ENCODE data around the gene XKR7. TPM values are rescaled to one million over a fixed set of nuclear protein-coding genes. Genes with fewer than 3 reads are reported as not detected.

The XKR7 gene
- total RNA-seq, 1 experiment from 2014 or later, result not detected

GRCh38 chr20:32012159-32012688 is 44.3 kb downstream of the XKR7 start:
- Histone ChIP-seq H2AFZ (ENCODE audit: low read length) (no peak overlapping the region), H3K9me3 (ENCODE audit: low read length) (no peaks in the 10 kb centered on the region), H3K4me1 (ENCODE audit: insufficient read depth, low read length) (no peaks in the 10 kb centered on the region), H3K9ac (ENCODE audit: low read length) (no peak overlapping the region), H3K9me2 (replicated peaks; ENCODE audit: low read length) (no peaks in the 10 kb centered on the region), H4K20me1 (ENCODE audit: low read length) (no peaks in the 10 kb centered on the region), H3K36me3 (ENCODE audit: low read depth, low read length) (no peaks in the 10 kb centered on the region), H3K27me3 (ENCODE audit: low read length) (peaks cover 35% of the 10 kb centered on the region), H3K4me2 (ENCODE audit: low read length) (no peak overlapping the region), H3F3A (ENCODE audit: low read length, unreplicated experiment) (no peaks in the 10 kb centered on the region), H3K4me3 (ENCODE audit: low read length) (no peak overlapping the region), H3K27ac (ENCODE audit: low read length) (no peak overlapping the region), H3K79me2 (ENCODE audit: low read length) (no peaks in the 10 kb centered on the region)
- intact Hi-C loops (cut with micrococcal nuclease), result no loop called here
- TF ChIP-seq EZH2phosphoT487 (IDR thresholded peaks at IDR 0.05; ENCODE audit: borderline replicate concordance, low read length), result no peak
- TF ChIP-seq, protein P1, sequence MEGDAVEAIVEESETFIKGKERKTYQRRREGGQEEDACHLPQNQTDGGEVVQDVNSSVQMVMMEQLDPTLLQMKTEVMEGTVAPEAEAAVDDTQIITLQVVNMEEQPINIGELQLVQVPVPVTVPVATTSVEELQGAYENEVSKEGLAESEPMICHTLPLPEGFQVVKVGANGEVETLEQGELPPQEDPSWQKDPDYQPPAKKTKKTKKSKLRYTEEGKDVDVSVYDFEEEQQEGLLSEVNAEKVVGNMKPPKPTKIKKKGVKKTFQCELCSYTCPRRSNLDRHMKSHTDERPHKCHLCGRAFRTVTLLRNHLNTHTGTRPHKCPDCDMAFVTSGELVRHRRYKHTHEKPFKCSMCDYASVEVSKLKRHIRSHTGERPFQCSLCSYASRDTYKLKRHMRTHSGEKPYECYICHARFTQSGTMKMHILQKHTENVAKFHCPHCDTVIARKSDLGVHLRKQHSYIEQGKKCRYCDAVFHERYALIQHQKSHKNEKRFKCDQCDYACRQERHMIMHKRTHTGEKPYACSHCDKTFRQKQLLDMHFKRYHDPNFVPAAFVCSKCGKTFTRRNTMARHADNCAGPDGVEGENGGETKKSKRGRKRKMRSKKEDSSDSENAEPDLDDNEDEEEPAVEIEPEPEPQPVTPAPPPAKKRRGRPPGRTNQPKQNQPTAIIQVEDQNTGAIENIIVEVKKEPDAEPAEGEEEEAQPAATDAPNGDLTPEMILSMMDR (conservative IDR thresholded peaks at IDR 0.05; ENCODE audit: low read depth, low read length), result no peak
- TF ChIP-seq EZH2 (IDR thresholded peaks at IDR 0.05; ENCODE audit: low read length, unreplicated experiment), result no peak
- ATAC-seq (no peak), DNase-seq (no peak)
- BruUV-seq (replicated peaks), result no TSS peak
- ChIA-PET CTCF (no interaction called here), POLR2A (ENCODE audit: unreplicated experiment) (no interaction called here)

- H2AFZ ChIP-seq (ENCODE audit: low read length), result no peak overlapping the region
- ChIA-PET POLR2A (ENCODE audit: unreplicated experiment) (no interaction called here), CTCF (no interaction called here)
- H3K27ac ChIP-seq (ENCODE audit: low read length), result no peak overlapping the region
- H3K36me3 ChIP-seq (ENCODE audit: low read depth, low read length), result no peaks in the 10 kb centered on the region
- no peaks in the 10 kb centered on the region for H3K79me2 ChIP-seq (ENCODE audit: low read length)
- TF ChIP-seq EZH2 (IDR thresholded peaks at IDR 0.05; ENCODE audit: low read length, unreplicated experiment) (no peak), EZH2phosphoT487 (IDR thresholded peaks at IDR 0.05; ENCODE audit: borderline replicate concordance, low read length) (no peak)
- TF ChIP-seq, protein P1 (conservative IDR thresholded peaks at IDR 0.05; ENCODE audit: low read depth, low read length), result no peak
- no peaks in the 10 kb centered on the region for H3K9me3 ChIP-seq (ENCODE audit: low read length)
- no TSS peak for BruUV-seq (replicated peaks)
- ATAC-seq, result no peak
- H3K4me1 ChIP-seq (ENCODE audit: insufficient read depth, low read length), result no peaks in the 10 kb centered on the region
- H3F3A ChIP-seq (ENCODE audit: low read length, unreplicated experiment), result no peaks in the 10 kb centered on the region
- H3K9me2 ChIP-seq (replicated peaks; ENCODE audit: low read length), result no peaks in the 10 kb centered on the region
- intact Hi-C loops (cut with micrococcal nuclease), result no loop called here
- H3K4me3 ChIP-seq (ENCODE audit: low read length), result no peak overlapping the region
- no peak for DNase-seq
- peaks cover 36% of the 10 kb centered on the region for H3K27me3 ChIP-seq (ENCODE audit: low read length)
- H3K4me2 ChIP-seq (ENCODE audit: low read length), result no peak overlapping the region
- H4K20me1 ChIP-seq (ENCODE audit: low read length), result no peaks in the 10 kb centered on the region
- no peak overlapping the region for H3K9ac ChIP-seq (ENCODE audit: low read length)
Observed at GRCh38 chr20:32013326-32013725, 45.4 kb downstream of the XKR7 start.

DNA sequence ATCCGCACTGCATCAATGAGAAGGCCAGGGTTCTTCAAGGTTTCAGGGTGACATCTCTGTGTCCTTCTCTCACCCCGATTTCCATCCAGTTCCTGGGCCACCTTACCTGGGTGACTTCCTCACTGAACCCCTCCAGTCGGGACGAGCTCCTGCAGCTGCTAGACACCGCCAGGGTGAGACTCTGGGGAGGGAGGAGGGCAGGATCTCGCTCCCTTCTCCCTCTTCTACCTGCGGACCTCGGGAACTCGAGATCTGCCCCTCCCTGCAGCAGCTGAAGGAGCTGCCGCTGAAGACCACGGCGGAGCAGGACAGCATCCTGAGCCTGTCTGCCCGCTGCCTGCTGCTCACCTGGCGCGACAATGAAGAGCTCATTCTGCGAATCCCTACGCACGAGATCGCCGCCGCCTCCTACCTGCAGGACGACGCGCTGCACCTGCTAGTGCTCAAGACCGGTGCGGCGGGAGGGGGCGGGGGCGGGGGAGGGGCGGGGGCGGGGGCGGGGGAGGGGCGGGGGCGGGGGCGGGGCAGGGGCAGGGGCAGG is 49.8 kb downstream of the XKR7 start:
- H3K4me3 ChIP-seq (ENCODE audit: low read length), result no peak overlapping the region
- peak; percentile 61 for ATAC-seq
- H3K9me3 ChIP-seq (ENCODE audit: low read length), result no peaks in the 10 kb centered on the region
- no peaks in the 10 kb centered on the region for H3K9me2 ChIP-seq (replicated peaks; ENCODE audit: low read length)
- TF ChIP-seq EZH2phosphoT487 (IDR thresholded peaks at IDR 0.05; ENCODE audit: borderline replicate concordance, low read length) (no peak), EZH2 (IDR thresholded peaks at IDR 0.05; ENCODE audit: low read length, unreplicated experiment) (no peak)
- TF ChIP-seq, protein P1 (conservative IDR thresholded peaks at IDR 0.05; ENCODE audit: low read depth, low read length), result no peak; the same call in 1 of the 2 replicates
- no peak overlapping the region for H3K27ac ChIP-seq (ENCODE audit: low read length)
- POLR2A ChIA-PET (ENCODE audit: unreplicated experiment), result no interaction called here
- CTCF ChIA-PET, result interaction anchor here (0.5 to 1.0 kb wide), 3 partner anchors 165 to 668 kb away, joined by 4 to 8 read pairs (median 6); no protein-coding TSS in a partner anchor
- no peak overlapping the region for H3K9ac ChIP-seq (ENCODE audit: low read length)
- no peaks in the 10 kb centered on the region for H4K20me1 ChIP-seq (ENCODE audit: low read length)
- no peaks in the 10 kb centered on the region for H3F3A ChIP-seq (ENCODE audit: low read length, unreplicated experiment)
- H3K27me3 ChIP-seq (ENCODE audit: low read length), result peaks cover 52% of the 10 kb centered on the region
- H2AFZ ChIP-seq (ENCODE audit: low read length), result no peak overlapping the region
- H3K4me1 ChIP-seq (ENCODE audit: insufficient read depth, low read length), result no peaks in the 10 kb centered on the region
- intact Hi-C loops (cut with micrococcal nuclease), result no loop called here
- H3K79me2 ChIP-seq (ENCODE audit: low read length), result no peaks in the 10 kb centered on the region
- no TSS peak for BruUV-seq (replicated peaks)
- H3K36me3 ChIP-seq (ENCODE audit: low read depth, low read length), result no peaks in the 10 kb centered on the region
- DNase-seq, result peak; percentile 68
- peak overlapping the region; percentile 52 for H3K4me2 ChIP-seq (ENCODE audit: low read length)

Measured in PC-3 (cell line).